Stimulated activated CD4-positive, alpha-beta T cell treated with anti-CD3 and anti-CD28 coated beads, Interleukin-15, amount 100 ng/mL, for 24 hours (primary cell): ENCODE results near the gene TRAP1.
"Not testable (repeated sequence)": the region's sequence is repeated elsewhere in the genome, so short reads cannot be mapped to it uniquely, and the experiment has no call there.

ENCODE experiments used
- DNase-seq: peaks from one replicate; pipeline ENCODE4 v3.0.0-alpha.2; 2020

TRAP1 gene

DNA sequence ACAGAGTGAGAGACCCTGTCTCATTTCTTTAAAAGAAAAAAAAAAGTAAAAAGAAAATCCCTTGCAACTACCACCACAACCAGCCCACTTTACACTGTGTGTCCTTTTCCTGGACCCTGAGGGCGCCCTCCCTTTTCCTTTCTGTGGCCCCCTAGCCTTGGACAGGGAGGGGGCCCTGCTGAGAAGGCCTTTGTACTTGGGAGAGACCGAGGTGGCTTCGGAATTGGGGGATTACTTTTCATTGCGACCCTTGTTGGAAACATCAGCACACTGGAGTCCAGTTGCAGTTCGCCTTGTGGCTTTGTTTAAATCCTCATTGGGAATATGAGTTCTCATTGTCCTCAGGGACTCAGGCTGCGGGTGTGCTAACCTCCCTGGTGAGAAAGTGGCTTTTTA, 72.2 kb downstream of the TRAP1 start:
- DNase-seq, result no peak

DNA sequence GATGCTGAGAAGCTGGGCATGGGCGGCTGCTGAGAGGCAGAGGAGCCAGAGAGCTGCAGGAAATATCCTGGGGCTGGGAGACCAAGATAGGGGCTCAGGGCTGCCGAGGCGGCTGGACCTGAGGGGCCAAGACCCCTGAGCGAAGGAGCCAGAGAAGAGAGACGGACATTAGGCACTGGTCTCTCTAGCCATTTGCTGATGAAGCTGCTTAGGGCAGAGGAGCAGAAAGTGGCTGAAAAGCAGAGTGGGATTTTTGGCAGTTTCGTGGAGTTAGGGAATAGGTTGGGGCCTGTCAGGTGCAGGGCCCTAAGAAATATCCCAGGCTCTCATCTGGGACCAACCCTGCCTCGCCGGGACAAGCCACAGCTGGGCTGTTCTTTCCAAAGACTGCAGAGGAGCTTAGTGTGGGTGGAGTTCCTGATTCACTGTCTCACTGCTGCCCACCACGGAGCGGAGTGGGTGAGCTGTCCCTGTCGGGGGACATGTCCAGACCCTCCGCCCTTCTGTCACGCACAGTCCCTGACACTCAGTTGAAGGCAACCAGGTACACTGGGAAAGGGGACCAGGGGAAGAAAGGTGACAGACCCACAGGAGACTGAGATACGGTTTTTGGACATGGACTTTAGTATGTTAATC, 74.1 kb downstream of the TRAP1 start:
- no peak for DNase-seq

DNA sequence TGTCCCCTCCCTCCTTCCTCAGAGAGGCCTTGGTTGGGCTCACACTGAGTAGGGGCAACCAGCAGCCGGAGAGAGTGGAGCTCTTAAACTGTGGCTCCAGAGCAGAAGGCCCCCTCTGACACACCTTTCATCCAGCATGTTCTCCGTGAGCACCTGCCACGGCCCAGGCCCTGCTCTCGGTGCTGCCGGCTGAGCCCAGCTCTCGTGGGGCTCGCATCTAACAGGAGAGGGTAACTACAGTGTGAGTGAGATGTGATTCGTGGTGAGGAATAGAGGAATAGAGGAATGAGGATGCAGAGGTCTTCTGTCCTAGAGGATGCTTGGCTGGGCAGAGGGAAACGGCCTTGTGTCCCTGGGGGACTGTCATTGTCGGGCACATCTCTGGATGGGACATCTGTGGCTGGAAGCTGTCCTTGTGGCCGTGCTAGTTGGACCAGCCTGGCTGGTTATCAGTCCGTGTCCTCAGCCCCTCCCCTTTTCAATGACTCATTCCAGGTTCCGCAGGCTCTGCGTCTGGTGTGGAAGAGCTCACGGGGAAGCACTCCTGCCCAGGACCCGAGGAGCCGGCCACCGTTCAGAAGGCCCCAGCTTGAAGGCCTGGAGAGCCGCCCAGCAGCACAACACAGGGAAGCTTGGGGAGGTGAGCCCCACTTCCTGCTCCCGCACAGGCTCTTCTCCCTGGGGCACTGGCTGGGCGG, 74.8 kb downstream of the TRAP1 start:
- DNase-seq, result no peak

DNA sequence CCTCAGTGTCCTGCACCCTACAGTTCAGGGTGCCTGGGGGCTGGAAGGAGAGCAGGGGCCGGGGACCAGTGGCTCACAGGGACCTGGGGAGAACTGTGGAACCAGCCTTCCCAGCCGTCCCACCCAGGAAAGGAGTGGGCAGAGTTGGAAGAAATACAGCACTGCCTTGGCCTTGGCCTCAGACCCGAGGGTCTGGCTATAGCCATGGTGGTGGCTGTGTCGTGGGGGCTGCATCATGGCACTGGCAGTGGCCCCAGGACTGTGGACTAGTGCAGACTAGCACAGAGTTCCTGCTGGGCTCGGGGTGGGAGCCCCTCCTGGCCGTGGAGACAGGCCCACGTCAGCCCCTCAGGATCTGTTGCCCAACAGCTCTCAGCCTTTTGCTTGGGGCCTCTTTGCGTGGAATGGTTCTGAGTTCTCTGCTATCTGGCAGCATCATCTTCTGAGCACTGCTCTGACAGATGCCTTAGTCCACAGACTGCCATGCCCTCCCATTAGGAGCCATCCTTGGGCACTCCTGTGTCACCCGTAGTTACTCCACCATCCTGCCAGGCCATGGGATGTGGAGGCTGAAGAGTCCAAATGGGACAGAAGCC, 75.4 kb downstream of the TRAP1 start:
- no peak for DNase-seq

DNA sequence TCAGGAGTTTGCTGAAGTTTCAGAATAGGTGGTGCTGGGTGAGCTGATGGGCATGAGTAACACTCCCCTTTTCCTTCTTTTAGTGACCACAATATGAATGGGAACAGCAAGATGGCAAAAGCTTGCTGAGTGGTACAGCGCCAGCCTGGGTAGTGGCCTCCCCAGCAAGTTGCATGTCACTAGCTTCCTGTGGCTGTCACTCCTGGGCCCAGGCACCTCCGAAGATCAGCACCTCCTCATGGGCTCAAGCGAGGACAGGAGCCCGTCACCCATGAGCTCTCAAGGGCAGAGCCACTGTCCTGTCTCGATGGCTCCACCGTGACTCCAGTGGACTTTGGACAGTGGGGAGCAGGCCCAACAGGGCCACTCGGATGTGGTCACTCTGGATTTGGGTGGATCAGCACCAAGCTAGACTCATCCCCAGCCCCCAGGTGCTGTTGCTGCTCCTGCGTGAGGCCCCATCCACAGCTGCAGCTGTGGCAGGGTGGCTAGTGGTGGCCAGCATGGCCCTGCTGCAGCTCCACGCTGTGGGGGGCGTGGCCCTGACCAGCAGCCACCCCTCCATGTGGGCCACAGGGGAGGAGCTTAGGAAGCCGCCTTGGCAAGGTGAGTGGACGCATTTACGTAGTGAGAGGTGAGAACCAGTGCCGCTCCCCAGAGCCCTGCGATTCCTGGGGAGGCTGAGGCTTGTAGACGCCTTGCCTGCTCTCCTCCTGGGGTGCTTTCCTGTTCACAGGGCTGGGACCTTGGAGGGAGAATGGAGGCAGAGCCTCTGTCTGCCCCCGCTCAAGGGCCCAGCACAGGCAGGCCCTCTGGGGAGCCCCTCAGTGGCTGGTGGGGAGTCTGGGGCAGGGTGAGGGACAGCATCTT, 76.5 kb downstream of the TRAP1 start:
- DNase-seq, result no peak

DNA sequence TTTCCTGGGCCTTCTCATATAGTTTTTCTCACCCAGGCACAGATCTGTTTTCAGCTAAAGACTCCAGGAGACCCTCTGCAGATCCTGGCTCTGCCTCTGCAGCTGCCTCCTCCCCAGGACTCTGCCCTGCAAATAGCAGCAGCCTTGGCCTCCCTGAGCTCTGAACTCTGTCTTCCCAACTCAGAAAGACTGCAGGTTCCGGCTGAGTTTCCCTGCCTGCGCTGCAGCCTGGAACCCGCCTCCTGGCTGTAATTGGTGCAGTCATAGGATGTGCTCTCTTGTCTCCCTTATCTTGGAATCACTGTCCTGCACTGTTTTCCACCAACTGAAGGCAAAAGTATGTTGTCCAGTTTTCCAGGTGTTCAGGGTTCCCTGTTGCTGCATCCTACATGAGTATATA, 77.1 kb downstream of the TRAP1 start:
- no peak for DNase-seq

DNA sequence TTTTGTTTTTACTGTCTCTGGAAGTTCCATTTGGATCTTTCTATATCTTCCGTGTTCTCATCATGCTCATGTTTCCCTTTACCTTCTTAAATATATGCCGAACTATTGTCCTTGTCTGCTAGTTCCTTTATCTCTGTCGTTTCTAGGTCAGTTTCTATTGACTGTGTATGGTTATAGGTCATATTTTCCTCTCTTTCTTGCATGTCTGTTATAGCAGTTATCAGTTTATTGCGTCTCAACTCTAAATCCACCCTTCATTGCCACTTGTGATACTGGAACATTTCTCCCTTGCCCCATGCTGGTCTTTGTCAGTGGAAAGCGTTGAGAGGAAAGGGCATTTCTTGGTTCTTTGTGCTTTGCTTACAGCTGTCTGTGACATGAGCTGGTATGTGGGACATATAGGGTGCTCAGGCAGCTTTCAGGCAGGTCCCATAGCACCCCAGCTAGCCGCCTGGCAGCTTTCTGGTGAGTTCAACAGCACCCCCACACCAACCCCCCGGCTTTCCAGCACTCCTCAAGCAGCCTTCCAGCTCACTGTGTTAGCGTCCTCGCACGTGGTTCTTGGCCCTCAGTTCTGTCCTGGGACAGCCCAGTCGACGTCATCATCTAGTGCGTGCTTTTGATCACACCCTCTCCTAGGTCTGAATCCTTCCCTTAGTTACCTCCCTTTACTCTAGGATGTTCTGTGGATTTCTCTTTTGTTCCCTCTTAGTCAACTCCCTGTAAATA, 78.2 kb downstream of the TRAP1 start:
- no peak for DNase-seq

DNA sequence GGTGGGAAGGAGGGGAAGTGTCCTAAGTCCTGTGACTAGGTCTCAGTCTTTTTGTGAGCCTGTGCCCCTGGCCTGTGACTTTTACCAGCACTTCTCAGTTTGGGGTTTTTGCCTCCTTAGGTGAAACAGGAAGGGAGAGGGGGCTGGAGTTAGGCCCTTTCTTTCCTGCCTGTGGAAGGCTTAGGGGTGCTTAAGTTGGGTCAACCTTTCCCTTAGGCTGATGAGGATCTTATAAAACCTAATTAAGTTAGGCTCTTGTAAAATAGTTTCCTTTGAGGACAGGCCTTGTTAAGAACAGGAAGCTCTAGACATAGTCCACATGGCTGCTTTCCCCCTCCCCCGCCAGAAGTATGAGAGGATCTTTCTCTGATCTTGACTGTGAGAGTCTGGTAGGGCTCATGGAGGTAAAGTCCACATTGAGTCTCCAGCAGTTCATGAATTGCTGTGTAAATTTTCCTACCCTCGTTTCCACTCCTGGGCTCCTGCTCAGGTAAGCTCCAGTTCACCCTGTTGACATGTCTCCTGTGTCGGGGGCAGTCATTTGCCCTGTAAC, 79.9 kb downstream of the TRAP1 start:
- DNase-seq, result peak; percentile 36

DNA sequence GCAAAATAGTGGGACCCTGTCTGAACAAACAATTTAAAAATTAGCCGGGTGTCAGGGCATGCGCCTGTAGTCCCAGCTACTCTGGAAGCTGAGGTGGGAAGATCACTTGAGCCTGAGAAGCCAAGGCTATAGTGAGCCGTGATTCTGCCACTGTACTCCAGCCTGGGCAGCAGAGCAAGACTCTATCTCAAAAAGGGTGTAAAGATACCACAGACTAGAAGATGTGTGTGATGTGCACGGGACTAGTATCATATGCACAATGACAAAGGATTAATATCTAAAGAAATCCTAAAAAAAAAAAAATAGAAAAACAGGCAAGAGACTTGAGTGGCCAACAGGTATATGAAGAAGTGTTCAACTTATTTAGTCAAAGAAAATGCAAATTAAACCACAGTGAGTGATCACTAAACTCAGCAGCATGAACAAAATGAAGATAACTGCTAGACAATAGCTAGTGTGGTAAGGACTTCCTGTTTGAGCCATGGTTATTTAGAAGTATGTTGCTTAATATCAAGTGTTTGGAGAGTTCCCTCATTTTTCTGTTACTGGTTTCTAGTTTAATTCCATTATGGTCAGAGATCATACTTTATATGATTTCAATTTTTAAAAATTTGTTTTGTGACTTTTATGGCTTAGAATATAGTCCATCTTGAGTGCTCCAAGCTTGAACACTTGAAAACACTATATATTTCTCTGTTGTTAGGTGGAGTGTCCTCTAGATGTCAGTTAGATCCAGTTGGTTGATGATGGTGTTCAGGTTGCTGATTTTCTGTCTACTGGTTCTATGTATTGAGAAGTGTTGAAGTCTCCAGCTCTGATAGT, 91.2 kb downstream of the TRAP1 start:
- DNase-seq, result no peak

DNA sequence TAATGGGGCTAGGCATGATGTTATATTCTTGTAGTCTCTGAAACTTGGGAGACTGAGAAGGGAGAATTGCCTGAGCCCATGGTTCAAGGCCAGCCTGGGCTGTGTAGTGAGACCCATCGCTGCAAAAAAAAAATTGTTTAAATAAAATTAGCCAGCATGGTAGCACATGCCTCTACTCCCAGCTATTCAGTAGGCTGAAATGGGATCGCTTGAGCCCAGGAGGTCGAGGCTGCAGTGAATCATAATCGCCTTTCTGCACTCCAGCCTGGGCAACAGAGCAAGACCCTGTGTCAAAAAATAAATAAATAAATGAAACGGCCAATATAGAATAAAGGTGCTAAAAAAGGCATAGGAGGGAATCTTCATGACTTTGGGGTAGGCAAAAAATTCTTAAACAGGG, 92.0 kb downstream of the TRAP1 start:
- DNase-seq, result no peak

DNA sequence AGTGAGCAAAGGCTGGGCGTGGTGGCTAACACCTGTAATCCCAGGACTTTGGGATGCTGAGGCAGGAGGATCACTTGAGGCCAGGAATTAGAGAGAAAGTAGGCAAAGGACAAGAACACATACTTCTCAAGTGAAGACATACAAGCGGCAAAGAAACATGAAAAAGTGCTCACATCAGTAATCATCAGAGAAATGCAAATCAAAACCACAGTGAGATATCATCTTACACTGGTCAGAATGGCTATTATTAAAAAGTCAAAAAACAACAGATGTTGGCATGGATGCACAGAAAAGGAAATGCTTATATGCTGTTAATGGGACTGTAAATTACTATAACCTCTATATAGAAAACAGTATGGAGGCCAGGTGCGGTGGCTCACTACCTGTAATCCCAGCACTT, 93.7 kb downstream of the TRAP1 start:
- DNase-seq, result no peak

DNA sequence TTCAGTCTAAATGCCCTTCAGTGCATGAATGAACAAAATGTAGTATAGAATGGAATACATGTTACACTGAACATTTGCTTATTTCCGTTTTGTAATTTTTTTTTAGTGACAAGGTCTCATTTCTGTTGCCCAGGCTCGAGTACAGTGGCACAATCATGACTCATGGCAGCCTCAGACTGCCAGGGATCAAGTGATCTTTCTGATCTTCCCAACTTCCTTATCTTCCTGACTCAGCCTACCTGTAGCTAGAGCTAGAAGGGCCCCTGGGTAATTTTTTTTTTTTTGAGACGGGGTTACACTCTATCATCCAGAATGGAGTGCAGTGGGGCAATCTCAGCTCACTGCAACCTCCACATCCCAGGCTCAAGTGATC, 98.6 kb downstream of the TRAP1 start:
- no peak for DNase-seq

DNA sequence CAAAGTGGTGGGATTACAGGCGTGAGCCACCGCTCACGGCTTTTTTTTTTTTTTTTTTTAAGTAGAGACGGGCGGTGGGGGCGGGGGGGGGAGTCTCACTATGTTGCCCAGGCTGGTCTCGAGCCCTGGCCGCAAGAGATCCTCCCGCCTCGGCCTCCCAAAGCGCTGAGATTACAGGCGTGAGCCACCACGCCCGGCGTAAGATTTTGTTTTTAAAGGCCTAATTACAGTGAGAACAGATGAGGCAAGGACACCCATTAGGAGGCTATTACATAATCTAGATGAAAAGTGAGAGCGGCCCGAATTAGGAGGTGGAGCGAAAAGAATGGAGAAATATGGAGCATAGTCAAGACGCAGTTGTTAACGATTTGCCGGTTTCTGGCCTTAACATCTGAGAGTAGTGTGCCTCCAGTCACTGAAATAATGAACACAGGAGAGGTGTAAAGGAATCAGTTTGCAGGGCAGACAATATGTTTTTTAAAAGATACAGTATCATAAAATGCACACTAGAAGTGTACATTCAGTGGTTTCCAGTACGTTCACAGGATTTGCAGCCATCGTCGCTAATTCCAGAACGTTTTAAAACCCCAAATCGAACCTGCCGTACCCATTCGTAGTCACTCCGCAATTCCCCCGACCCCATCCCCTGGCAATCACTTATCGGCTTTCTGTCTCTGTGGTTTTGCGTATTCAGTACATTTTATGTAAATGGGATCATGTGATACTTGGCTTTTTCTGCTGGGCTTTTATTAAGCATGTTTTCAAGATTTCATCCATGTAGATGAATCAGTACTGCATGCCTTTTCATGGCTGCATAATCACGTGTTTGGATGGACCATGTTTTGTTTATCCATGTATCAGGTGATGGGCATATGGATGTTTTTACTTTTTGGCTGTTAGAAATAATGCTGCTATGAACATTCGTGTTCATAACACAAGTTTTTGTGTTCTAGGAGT, 104.5 kb downstream of the TRAP1 start:
- no peak for DNase-seq

DNA sequence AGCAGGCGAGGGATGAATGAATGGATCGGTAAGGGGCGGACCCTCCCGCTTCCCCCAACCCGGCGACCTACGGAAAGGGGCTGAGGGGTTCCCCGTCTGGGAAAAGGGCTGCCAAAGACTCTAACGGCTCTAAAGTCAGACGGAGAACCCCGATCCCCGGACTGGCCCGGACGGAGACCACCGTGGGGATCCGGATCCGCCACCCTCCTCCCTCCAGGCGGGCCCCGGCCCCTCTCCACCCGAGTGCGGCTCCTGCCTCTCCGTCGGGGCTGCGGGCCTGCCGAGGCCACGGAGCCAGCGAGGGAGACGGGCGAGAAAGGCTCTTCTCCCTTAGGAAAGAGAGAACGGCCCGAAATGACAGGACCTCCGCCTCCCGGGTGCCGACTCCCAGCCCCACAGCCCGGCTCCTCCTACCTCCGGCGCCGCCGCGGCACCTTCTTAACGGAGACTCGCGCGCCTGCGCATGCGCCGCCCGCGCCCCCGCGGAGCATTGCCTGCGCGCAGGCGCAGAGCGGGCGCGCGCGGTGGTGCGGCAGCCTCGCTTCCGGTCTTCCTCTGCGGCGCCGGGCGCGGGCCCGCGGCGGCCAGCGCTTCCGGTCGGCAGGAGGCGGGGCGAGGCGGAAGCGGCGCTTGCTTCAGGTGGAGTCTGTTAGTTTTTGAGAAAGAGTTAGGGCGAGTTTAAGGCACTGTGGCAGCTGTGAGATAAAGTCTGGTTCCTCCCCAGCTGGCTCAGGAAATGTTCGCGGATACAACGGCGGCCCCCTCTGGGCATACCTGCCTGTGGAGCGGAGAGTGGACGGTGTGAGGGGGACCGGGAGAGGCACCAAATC, 106.0 kb downstream of the TRAP1 start, which contains the start of gene SLX4:
SLX4 (minus strand) TSS at position 461 of the 830 bp plus-strand sequence. CDS start 2,642 bp downstream, outside the sequence.
- peak; percentile 91 for DNase-seq

DNA sequence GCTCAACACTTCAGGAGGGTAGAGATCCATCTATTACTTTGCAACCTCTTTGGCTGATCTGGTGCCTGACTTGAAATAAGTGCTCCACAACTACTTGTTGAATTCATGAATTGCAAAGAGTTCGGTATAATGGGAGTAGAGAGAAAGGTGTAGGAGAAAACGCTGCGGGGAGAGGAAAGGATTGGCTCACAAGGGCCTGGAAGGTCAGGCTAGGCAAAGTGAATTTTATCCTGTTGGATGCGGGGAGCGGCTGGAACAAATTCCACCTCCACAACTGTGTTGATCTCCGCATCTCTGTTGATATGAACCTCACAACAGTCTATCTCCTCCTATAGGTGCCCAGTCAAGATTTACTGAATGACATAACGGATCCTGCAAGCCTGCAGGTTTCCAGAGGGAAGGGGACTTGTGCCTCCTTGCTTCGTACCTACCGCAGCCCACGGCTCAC, 106.6 kb downstream of the TRAP1 start:
- no peak for DNase-seq

DNA sequence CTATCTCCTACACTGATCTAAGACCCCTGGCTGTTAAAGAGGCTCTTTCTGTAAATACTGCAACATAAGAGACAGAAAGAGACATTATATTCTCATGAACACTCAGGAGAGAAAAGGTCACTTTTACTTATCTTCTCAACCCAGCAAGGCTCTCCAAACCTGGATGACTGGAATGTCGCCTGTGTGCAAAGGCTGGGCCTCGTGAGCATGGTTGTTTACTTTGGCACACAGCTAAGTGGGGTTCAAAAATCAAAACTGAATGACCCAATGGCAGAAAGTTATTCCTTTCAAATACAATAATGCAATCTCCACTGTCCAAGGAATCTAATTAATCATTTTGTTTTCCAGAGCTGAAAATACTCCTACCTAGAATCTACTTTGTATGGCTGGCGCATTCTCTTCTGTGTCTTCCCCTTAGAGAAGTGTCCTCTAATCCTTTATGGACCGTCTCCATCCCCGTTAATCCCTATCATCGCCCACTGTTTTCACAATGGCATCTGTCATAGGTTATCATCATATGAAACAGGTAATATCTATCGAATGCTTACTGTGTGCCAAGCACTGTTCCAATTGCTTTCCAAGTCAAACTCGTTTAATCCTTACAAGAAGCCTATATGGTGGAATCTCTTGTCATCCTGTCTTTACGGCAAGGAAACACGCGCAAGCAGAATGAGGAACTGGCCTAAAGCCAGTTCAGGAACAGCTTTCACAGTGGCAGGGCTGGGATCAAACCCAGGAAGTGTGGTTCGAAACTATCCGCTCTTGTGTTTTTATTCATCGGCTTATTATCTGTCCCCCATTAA, 107.2 kb downstream of the TRAP1 start:
- DNase-seq, result no peak

DNA sequence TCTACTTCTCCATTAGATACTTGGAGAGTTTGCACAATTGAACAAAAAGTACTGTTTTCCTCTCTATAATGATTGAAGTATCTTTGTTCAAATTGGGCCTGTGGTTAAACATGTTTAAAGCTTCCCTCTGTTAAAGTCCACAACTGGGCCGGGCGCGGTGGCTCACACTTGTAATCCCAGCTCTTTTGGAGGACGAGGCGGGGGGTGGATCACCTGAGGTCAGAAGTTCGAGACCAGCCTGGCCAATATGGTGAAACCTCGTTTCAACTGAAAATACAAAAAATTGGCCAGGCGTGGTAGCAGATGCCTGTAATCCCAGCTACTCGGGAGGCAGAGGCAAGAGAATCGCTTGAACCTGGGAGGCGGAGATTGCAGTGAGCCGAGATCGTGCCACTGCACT, 108.3 kb downstream of the TRAP1 start:
- not testable (repeated sequence) for DNase-seq

DNA sequence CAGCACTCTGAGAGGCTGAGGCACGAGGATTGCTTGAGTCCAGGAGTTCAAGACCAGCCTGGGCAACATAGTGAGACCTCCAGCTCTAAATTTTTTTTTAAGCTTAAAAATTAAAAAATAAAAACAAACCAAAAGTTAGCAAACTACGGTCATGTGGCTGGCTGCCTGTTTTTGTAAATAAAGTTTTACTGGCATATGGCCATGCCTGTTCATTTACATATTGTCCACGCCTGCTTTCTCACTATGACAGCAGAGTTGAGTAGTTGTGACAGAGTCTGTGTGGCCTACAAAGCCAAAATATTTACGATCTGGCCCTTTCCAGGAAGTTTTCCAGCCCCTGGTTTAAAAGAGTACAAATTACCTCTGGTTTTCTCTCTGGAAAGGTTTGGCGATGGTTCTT, 109.3 kb downstream of the TRAP1 start:
- DNase-seq, result no peak
